Measurements from ENCODE around the gene KCNG1. TPM values are rescaled to one million over a fixed set of nuclear protein-coding genes. Genes with fewer than 3 reads are reported as not detected.

The KCNG1 gene
- total RNA-seq, 1 donor from 2014 or later: 7.8 TPM

- peaks cover 12% of the 10 kb centered on the region for H3K4me1 Mint-ChIP-seq (ENCODE audit: low read depth)
- no peak for DNase-seq (ENCODE audit: low spot score, unreplicated experiment)
- peaks cover 5% of the 10 kb centered on the region for H3K36me3 Mint-ChIP-seq (ENCODE audit: insufficient read depth)
- no peaks in the 10 kb centered on the region for H3K27me3 Mint-ChIP-seq
- H3K27ac Mint-ChIP-seq: no peak overlapping the region
- H3K9me3 Mint-ChIP-seq (ENCODE audit: low read depth): no peaks in the 10 kb centered on the region
- no peak overlapping the region for H3K4me3 Mint-ChIP-seq (ENCODE audit: low read depth)
- TF ChIP-seq, protein P1, sequence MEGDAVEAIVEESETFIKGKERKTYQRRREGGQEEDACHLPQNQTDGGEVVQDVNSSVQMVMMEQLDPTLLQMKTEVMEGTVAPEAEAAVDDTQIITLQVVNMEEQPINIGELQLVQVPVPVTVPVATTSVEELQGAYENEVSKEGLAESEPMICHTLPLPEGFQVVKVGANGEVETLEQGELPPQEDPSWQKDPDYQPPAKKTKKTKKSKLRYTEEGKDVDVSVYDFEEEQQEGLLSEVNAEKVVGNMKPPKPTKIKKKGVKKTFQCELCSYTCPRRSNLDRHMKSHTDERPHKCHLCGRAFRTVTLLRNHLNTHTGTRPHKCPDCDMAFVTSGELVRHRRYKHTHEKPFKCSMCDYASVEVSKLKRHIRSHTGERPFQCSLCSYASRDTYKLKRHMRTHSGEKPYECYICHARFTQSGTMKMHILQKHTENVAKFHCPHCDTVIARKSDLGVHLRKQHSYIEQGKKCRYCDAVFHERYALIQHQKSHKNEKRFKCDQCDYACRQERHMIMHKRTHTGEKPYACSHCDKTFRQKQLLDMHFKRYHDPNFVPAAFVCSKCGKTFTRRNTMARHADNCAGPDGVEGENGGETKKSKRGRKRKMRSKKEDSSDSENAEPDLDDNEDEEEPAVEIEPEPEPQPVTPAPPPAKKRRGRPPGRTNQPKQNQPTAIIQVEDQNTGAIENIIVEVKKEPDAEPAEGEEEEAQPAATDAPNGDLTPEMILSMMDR (IDR thresholded peaks at IDR 0.05; ENCODE audit: unreplicated experiment): no peak
Measured at GRCh38 chr20:51010932-51011331, 12.0 kb downstream of the KCNG1 start.

- H3K27ac Mint-ChIP-seq: no peak overlapping the region
- no peak overlapping the region for H3K4me3 Mint-ChIP-seq (ENCODE audit: low read depth)
- TF ChIP-seq, protein P1 (IDR thresholded peaks at IDR 0.05; ENCODE audit: unreplicated experiment): no peak
- DNase-seq (ENCODE audit: low spot score, unreplicated experiment): no peak
- peaks cover 5% of the 10 kb centered on the region for H3K36me3 Mint-ChIP-seq (ENCODE audit: insufficient read depth)
- peaks cover 10% of the 10 kb centered on the region for H3K4me1 Mint-ChIP-seq (ENCODE audit: low read depth)
- no peaks in the 10 kb centered on the region for H3K27me3 Mint-ChIP-seq
- H3K9me3 Mint-ChIP-seq (ENCODE audit: low read depth): no peaks in the 10 kb centered on the region
Measured at GRCh38 chr20:51010043-51010365, 12.9 kb downstream of the KCNG1 start.

GRCh38 chr20:51009303-51010042 is 13.4 kb downstream of the KCNG1 start:
- no peaks in the 10 kb centered on the region for H3K27me3 Mint-ChIP-seq
- H3K9me3 Mint-ChIP-seq (ENCODE audit: low read depth): no peaks in the 10 kb centered on the region
- H3K4me1 Mint-ChIP-seq (ENCODE audit: low read depth): peaks cover 5% of the 10 kb centered on the region
- H3K4me3 Mint-ChIP-seq (ENCODE audit: low read depth): no peak overlapping the region
- TF ChIP-seq, protein P1 (IDR thresholded peaks at IDR 0.05; ENCODE audit: unreplicated experiment): no peak
- H3K36me3 Mint-ChIP-seq (ENCODE audit: insufficient read depth): peaks cover 5% of the 10 kb centered on the region
- no peak for DNase-seq (ENCODE audit: low spot score, unreplicated experiment)
- no peak overlapping the region for H3K27ac Mint-ChIP-seq

GRCh38 chr20:51008718-51009117 is 14.2 kb downstream of the KCNG1 start:
- Mint-ChIP-seq H3K27ac (no peak overlapping the region), H3K4me1 (ENCODE audit: low read depth) (no peaks in the 10 kb centered on the region), H3K9me3 (ENCODE audit: low read depth) (no peaks in the 10 kb centered on the region), H3K4me3 (ENCODE audit: low read depth) (no peak overlapping the region), H3K36me3 (ENCODE audit: insufficient read depth) (peaks cover 5% of the 10 kb centered on the region), H3K27me3 (no peaks in the 10 kb centered on the region)
- TF ChIP-seq, protein P1 (IDR thresholded peaks at IDR 0.05; ENCODE audit: unreplicated experiment): no peak
- DNase-seq (ENCODE audit: low spot score, unreplicated experiment): no peak

DNA sequence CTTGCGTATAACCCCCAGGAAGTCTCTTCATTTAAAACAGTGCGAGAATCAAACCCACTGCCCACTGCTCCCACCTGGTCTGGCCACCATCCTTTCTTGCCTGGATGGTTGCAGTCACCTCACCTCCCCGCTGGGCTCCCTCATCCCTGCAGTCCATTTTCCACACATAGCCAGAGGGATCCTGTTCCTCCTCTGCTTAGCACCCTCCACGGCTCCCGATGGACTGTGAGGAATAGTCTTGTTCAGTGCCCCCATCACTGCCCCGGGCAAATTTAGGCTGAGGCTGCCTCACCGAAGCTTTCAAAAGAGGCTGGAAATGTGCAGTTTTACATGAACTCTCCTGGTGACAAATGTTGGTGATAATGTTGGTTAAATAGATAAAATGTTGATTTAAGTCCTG is 17.7 kb downstream of the KCNG1 start:
- DNase-seq (ENCODE audit: low spot score, unreplicated experiment): no peak
- no peak overlapping the region for H3K4me3 Mint-ChIP-seq (ENCODE audit: low read depth)
- H3K36me3 Mint-ChIP-seq (ENCODE audit: insufficient read depth): peaks cover 5% of the 10 kb centered on the region
- no peaks in the 10 kb centered on the region for H3K9me3 Mint-ChIP-seq (ENCODE audit: low read depth)
- H3K27ac Mint-ChIP-seq: no peak overlapping the region
- H3K4me1 Mint-ChIP-seq (ENCODE audit: low read depth): no peaks in the 10 kb centered on the region
- H3K27me3 Mint-ChIP-seq: peaks cover 5% of the 10 kb centered on the region
- TF ChIP-seq, protein P1 (IDR thresholded peaks at IDR 0.05; ENCODE audit: unreplicated experiment): no peak

Data from progenitor cell of endocrine pancreas (in vitro differentiated cells).